Measurements from ENCODE around the gene EQTN. TPM values are rescaled to one million over a fixed set of nuclear protein-coding genes. Genes with fewer than 3 reads are reported as not detected.

The EQTN gene
- total RNA-seq, 1 donor from 2014 or later = 3.4 TPM

GRCh38 chr9:27276193-27277030 lies 20.5 kb downstream of the EQTN start:
- H3K27me3 ChIP-seq = no peaks in the 10 kb centered on the region
- no peaks in the 10 kb centered on the region for H3K9me3 ChIP-seq (ENCODE audit: low read depth)
- H3K4me1 ChIP-seq = no peaks in the 10 kb centered on the region
- DNase-seq (ENCODE audit: low spot score) = peak; percentile 73
- no peaks in the 10 kb centered on the region for H3K36me3 ChIP-seq
- H3K9ac ChIP-seq = no peak overlapping the region
- H4K20me1 ChIP-seq (ENCODE audit: low read depth) = no peaks in the 10 kb centered on the region
- H3K9me3 Mint-ChIP-seq = no peaks in the 10 kb centered on the region
- no peak overlapping the region for H3K27ac Mint-ChIP-seq
- H3K4me1 Mint-ChIP-seq = no peaks in the 10 kb centered on the region
- H3K4me3 ChIP-seq = no peak overlapping the region
- H3K27me3 Mint-ChIP-seq (ENCODE audit: insufficient read depth, low read depth) = no peaks in the 10 kb centered on the region
- H3K27ac ChIP-seq = no peak overlapping the region
- H3K36me3 Mint-ChIP-seq = no peaks in the 10 kb centered on the region
- no peaks in the 10 kb centered on the region for H3F3A ChIP-seq (ENCODE audit: low read depth)
- no peaks in the 10 kb centered on the region for H3K79me2 ChIP-seq (ENCODE audit: low read depth)
- no peak overlapping the region for H3K4me3 Mint-ChIP-seq
- no peak overlapping the region for H3K4me2 ChIP-seq
- TF ChIP-seq EZH2phosphoT487 (IDR thresholded peaks at IDR 0.05) (no peak), EZH2 (IDR thresholded peaks at IDR 0.05) (no peak), CTCF (IDR thresholded peaks at IDR 0.05) (peak; percentile 90)
- peak overlapping the region; percentile 45 for H2AFZ ChIP-seq (replicated peaks)

GRCh38 chr9:27273186-27273585 lies 23.8 kb downstream of the EQTN start:
- Histone ChIP-seq H3K4me2 (no peak overlapping the region), H3K79me2 (ENCODE audit: low read depth) (no peaks in the 10 kb centered on the region), H3K9ac (no peak overlapping the region), H2AFZ (replicated peaks) (no peak overlapping the region), H3F3A (ENCODE audit: low read depth) (peaks cover 10% of the 10 kb centered on the region), H3K4me3 (no peak overlapping the region), H3K27ac (no peak overlapping the region), H3K9me3 (ENCODE audit: low read depth) (no peaks in the 10 kb centered on the region), H4K20me1 (ENCODE audit: low read depth) (no peaks in the 10 kb centered on the region), H3K36me3 (no peaks in the 10 kb centered on the region), H3K27me3 (no peaks in the 10 kb centered on the region), H3K4me1 (peaks cover 13% of the 10 kb centered on the region)
- TF ChIP-seq CTCF (IDR thresholded peaks at IDR 0.05) = no peak
- TF ChIP-seq EZH2 (IDR thresholded peaks at IDR 0.05) = no peak
- no peak for TF ChIP-seq EZH2phosphoT487 (IDR thresholded peaks at IDR 0.05)
- H3K27ac Mint-ChIP-seq = no peak overlapping the region
- H3K36me3 Mint-ChIP-seq = no peaks in the 10 kb centered on the region
- no peaks in the 10 kb centered on the region for H3K27me3 Mint-ChIP-seq (ENCODE audit: insufficient read depth, low read depth)
- peaks cover 6% of the 10 kb centered on the region for H3K4me1 Mint-ChIP-seq
- DNase-seq (ENCODE audit: low spot score) = no peak
- H3K4me3 Mint-ChIP-seq = no peak overlapping the region
- H3K9me3 Mint-ChIP-seq = no peaks in the 10 kb centered on the region

GRCh38 chr9:27272103-27272502 lies 24.8 kb downstream of the EQTN start:
- no peak overlapping the region for H2AFZ ChIP-seq (replicated peaks)
- no peaks in the 10 kb centered on the region for H3K27me3 Mint-ChIP-seq (ENCODE audit: insufficient read depth, low read depth)
- no peaks in the 10 kb centered on the region for H4K20me1 ChIP-seq (ENCODE audit: low read depth)
- no peak overlapping the region for H3K4me3 ChIP-seq
- no peak for TF ChIP-seq EZH2phosphoT487 (IDR thresholded peaks at IDR 0.05)
- TF ChIP-seq EZH2 (IDR thresholded peaks at IDR 0.05) = no peak
- peak overlapping the region; percentile 4 for H3K9ac ChIP-seq
- H3K36me3 ChIP-seq = no peaks in the 10 kb centered on the region
- H3K27me3 ChIP-seq = no peaks in the 10 kb centered on the region
- H3K27ac Mint-ChIP-seq = no peak overlapping the region
- H3K79me2 ChIP-seq (ENCODE audit: low read depth) = no peaks in the 10 kb centered on the region
- H3K4me1 Mint-ChIP-seq = peaks cover 6% of the 10 kb centered on the region
- DNase-seq (ENCODE audit: low spot score) = no peak
- H3K4me3 Mint-ChIP-seq = no peak overlapping the region
- peaks cover 10% of the 10 kb centered on the region for H3F3A ChIP-seq (ENCODE audit: low read depth)
- no peaks in the 10 kb centered on the region for H3K9me3 Mint-ChIP-seq
- no peak overlapping the region for H3K4me2 ChIP-seq
- H3K9me3 ChIP-seq (ENCODE audit: low read depth) = no peaks in the 10 kb centered on the region
- peaks cover 13% of the 10 kb centered on the region for H3K4me1 ChIP-seq
- H3K27ac ChIP-seq = no peak overlapping the region
- no peaks in the 10 kb centered on the region for H3K36me3 Mint-ChIP-seq
